ENCODE results near the gene CENPF. TPM values are rescaled to one million over a fixed set of nuclear protein-coding genes. Genes with fewer than 3 reads are reported as not detected.
"Not testable (repeated sequence)": the region's sequence is repeated elsewhere in the genome, so short reads cannot be mapped to it uniquely, and the experiment has no call there.

CENPF gene
- total RNA-seq, 1 donor from 2014 or later = 20.8 TPM

- H3K4me3 Mint-ChIP-seq (ENCODE audit: unreplicated experiment) = no peak overlapping the region
- no peak for DNase-seq (ENCODE audit: low spot score)
- H3K36me3 Mint-ChIP-seq (ENCODE audit: low read depth, unreplicated experiment) = no peaks in the 10 kb centered on the region
- no peak overlapping the region for H3K27ac Mint-ChIP-seq (ENCODE audit: unreplicated experiment)
- H3K27me3 Mint-ChIP-seq (ENCODE audit: unreplicated experiment) = peaks cover 2% of the 10 kb centered on the region
- TF ChIP-seq CTCF (IDR thresholded peaks at IDR 0.05; ENCODE audit: unreplicated experiment) = peak; percentile 67
- no peaks in the 10 kb centered on the region for H3K9me3 Mint-ChIP-seq (ENCODE audit: unreplicated experiment)
- H3K4me1 Mint-ChIP-seq (ENCODE audit: unreplicated experiment) = no peaks in the 10 kb centered on the region
Measured at GRCh38 chr1:214584805-214585766, 17.9 kb upstream of the CENPF start.

DNA sequence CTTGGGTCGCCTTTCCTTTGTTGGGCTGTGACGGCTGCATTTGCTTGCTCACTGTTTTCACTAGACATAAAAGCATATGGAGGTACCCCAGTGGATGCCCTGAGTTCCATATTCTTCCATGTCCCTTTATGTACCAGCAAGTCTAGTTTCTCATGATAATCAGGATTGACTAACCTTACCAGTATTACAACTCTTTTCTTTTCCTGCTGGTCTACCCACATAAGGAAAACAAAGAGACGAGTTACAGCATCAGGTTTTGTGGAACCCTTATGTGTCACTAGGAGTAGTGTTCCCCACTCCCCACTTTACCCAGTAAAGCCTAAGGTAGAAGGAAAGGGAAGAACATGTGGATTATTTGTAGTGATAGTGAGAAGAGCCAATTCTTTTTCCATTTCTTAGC, 16.4 kb upstream of the CENPF start:
- Mint-ChIP-seq H3K27ac (ENCODE audit: unreplicated experiment) (no peak overlapping the region), H3K4me3 (ENCODE audit: unreplicated experiment) (no peak overlapping the region), H3K9me3 (ENCODE audit: unreplicated experiment) (no peaks in the 10 kb centered on the region), H3K27me3 (ENCODE audit: unreplicated experiment) (peaks cover 3% of the 10 kb centered on the region), H3K4me1 (ENCODE audit: unreplicated experiment) (no peaks in the 10 kb centered on the region), H3K36me3 (ENCODE audit: low read depth, unreplicated experiment) (no peaks in the 10 kb centered on the region)
- DNase-seq (ENCODE audit: low spot score) = no peak
- TF ChIP-seq CTCF (IDR thresholded peaks at IDR 0.05; ENCODE audit: unreplicated experiment) = no peak

- Mint-ChIP-seq H3K9me3 (ENCODE audit: unreplicated experiment) (no peaks in the 10 kb centered on the region), H3K36me3 (ENCODE audit: low read depth, unreplicated experiment) (no peaks in the 10 kb centered on the region), H3K27me3 (ENCODE audit: unreplicated experiment) (peaks cover 3% of the 10 kb centered on the region), H3K4me1 (ENCODE audit: unreplicated experiment) (no peaks in the 10 kb centered on the region), H3K27ac (ENCODE audit: unreplicated experiment) (no peak overlapping the region), H3K4me3 (ENCODE audit: unreplicated experiment) (no peak overlapping the region)
- no peak for DNase-seq (ENCODE audit: low spot score)
- no peak for TF ChIP-seq CTCF (IDR thresholded peaks at IDR 0.05; ENCODE audit: unreplicated experiment)
Measured at GRCh38 chr1:214587165-214587564, 15.8 kb upstream of the CENPF start.

DNA sequence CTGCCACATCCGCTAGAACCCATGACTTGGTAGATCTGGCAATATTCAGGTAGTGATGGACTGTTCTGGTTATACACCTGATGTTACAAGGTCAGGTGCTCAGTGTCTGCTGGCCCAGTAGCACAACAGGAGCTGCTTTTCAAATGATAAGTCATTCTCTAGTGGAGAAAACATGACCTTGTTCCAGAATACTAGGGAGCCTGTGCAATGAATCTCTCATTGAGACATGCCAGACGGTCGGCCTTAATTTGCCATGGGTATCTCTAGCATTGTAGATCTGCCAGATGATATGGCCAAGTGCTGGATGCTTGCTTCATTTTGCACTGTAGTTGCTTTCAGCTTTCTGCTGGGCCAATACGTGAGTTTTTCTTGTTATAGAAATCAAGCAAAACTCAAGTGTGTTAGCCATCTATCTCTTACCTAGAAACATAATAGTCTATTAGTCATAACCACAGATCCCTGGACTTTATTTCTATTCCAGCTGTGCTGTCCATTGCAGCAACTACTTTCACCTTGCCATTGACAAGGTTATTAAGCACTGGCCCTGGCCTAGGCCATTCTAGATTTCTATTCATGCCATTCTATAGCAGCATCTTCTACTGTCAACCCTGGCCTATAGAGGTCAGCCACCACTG, 13.9 kb upstream of the CENPF start:
- Mint-ChIP-seq H3K9me3 (ENCODE audit: unreplicated experiment) (no peaks in the 10 kb centered on the region), H3K27me3 (ENCODE audit: unreplicated experiment) (peaks cover 3% of the 10 kb centered on the region), H3K4me3 (ENCODE audit: unreplicated experiment) (no peak overlapping the region), H3K4me1 (ENCODE audit: unreplicated experiment) (no peaks in the 10 kb centered on the region), H3K36me3 (ENCODE audit: low read depth, unreplicated experiment) (no peaks in the 10 kb centered on the region), H3K27ac (ENCODE audit: unreplicated experiment) (no peak overlapping the region)
- TF ChIP-seq CTCF (IDR thresholded peaks at IDR 0.05; ENCODE audit: unreplicated experiment) = no peak
- DNase-seq (ENCODE audit: low spot score) = no peak

DNA sequence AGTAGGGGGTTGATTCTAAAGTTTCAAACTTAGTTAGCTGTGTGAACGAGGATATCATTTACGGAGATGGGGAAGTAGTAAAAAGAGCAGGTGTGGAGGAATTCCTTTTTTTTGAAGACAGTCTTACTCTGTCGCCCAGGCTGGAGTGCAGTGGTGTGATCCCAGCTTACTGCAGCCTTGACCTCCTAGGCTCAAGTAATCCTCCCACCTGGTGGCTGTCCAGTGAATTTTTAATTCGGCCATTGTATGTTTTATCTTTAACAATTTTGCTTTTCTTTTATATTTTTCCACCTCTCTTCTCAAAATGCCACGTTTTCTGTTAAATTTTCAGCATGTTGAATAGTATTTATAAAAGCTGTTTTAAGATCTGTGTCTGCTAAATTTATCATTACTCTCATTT, 12.3 kb upstream of the CENPF start:
- TF ChIP-seq CTCF (IDR thresholded peaks at IDR 0.05; ENCODE audit: unreplicated experiment) = no peak
- H3K27ac Mint-ChIP-seq (ENCODE audit: unreplicated experiment) = no peak overlapping the region
- no peak for DNase-seq (ENCODE audit: low spot score)
- H3K4me1 Mint-ChIP-seq (ENCODE audit: unreplicated experiment) = no peaks in the 10 kb centered on the region
- no peak overlapping the region for H3K4me3 Mint-ChIP-seq (ENCODE audit: unreplicated experiment)
- no peaks in the 10 kb centered on the region for H3K9me3 Mint-ChIP-seq (ENCODE audit: unreplicated experiment)
- H3K27me3 Mint-ChIP-seq (ENCODE audit: unreplicated experiment) = peaks cover 1% of the 10 kb centered on the region
- H3K36me3 Mint-ChIP-seq (ENCODE audit: low read depth, unreplicated experiment) = no peaks in the 10 kb centered on the region

DNA sequence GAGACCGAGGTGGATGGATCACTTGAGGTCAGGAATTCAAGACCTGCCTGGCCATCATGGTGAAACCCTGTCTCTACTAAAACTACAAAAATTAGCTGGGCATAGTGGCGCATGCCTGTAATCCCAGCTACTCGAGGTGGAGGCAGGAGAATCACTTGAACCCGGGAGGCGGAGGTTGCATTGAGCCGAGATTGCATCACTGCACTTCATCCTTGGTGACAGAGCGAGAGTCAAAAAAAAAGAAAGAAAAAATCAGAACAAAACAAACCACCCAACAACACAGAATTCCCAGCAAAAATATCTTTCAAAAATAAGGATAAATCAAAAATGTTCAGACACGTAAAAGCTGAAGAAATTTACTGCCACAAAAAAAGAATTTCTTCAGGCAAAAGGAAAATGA, 11.1 kb upstream of the CENPF start:
- H3K4me1 Mint-ChIP-seq (ENCODE audit: unreplicated experiment); H3K36me3 Mint-ChIP-seq (ENCODE audit: low read depth, unreplicated experiment); H3K27me3 Mint-ChIP-seq (ENCODE audit: unreplicated experiment); H3K9me3 Mint-ChIP-seq (ENCODE audit: unreplicated experiment); H3K27ac Mint-ChIP-seq (ENCODE audit: unreplicated experiment); DNase-seq (ENCODE audit: low spot score); H3K4me3 Mint-ChIP-seq (ENCODE audit: unreplicated experiment): not testable (repeated sequence)
